ENCODE measurements around the gene KBTBD7. TPM values are rescaled to one million over a fixed set of nuclear protein-coding genes. Genes with fewer than 3 reads are reported as not detected.

The KBTBD7 gene
- total and polyA plus RNA-seq, 9 of the 15 experiments (the other 6 are each of a cell fraction or from before 2014, with no cell fraction given) = 1.8 to 4.4 (median 3.3) TPM

DNA sequence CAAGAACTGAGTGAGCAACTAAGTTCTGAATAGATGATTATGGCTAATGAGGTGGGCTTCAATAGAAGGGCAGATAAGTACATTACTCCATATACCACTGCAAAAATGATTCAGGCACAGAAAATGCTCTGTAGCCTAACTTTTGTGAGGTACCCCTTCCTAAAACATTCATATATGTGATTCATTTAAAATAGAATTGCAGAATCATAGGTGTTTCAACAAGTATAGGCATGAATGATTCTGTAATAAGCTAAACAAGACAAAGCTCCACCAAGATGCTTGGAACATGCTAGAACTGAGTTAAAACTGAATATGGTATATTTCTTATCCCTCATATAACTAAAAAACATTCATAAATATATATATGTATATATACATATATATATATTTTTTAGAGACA is 12.1 kb downstream of the KBTBD7 start (continued):
- TF ChIP-seq ZNF232 (CRISPR knock-in tag; IDR thresholded peaks at IDR 0.05) (no peak), EGR1 (conservative IDR thresholded peaks at IDR 0.05) (no peak)

DNA sequence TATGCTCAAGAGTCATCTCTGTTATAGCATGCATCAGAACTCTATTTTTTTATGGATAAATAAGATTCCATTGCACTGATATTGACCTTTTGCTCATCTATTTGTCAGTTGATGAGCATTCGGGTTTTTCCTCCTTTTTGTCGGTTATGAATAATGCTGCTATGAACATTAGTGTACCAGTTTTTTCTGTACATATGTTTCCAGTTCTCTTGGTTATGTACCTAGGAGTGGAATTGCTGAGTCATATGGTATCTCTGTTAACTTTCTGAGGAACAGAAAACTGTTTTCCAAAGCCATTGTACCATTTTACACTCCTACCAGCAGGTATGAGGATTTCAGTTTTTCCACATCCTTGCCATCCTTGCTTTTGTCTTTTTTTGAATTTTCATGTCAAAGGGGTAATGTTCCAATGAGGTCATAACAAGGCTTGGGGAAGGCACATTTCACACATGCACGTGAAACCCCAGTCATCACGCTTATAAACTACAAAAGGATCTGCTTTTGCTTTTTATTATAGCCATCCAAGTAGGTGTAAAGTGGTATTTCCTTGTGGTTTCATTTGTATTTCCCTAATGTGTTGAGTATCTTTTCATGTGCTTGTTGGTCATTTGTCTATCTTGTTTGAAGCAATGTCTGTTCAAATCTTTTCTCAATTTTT is 14.6 kb downstream of the KBTBD7 start:
- intact Hi-C loops (cut with micrococcal nuclease) = no loop called here
- Histone ChIP-seq H4K20me1 (replicated peaks; ENCODE audit: control insufficient read depth, insufficient read depth, low read length) (no peaks in the 10 kb centered on the region), H3K27me3 (ENCODE audit: control insufficient read depth in 2 of 2, insufficient read depth in 2 of 2, low read length in 2 of 2) (no peaks in the 10 kb centered on the region), H3K9ac (ENCODE audit: insufficient read depth in 1 of 2, low read depth in 2 of 2, low read length in 2 of 2) (no peak overlapping the region), H3K9me1 (ENCODE audit: control insufficient read depth, insufficient read depth, low read length) (no peaks in the 10 kb centered on the region), H3K4me1 (replicated peaks in 1 of 2; ENCODE audit: control insufficient read depth in 2 of 2, insufficient read depth in 2 of 2, low read length in 2 of 2) (peaks cover 0 to 4% of the 10 kb centered on the region in 2 experiments; a peak in 1 of 5 replicates), H3K4me3 (no peak overlapping the region), H3K79me2 (ENCODE audit: control insufficient read depth, insufficient read depth, low read length) (no peaks in the 10 kb centered on the region), H3K36me3 (ENCODE audit: control insufficient read depth, insufficient read depth, low read length) (no peaks in the 10 kb centered on the region), H3K4me2 (ENCODE audit: insufficient read depth, low read length) (no peak overlapping the region), H3K9me3 (replicated peaks; ENCODE audit: control insufficient read depth, insufficient read depth, low read depth, low read length) (no peaks in the 10 kb centered on the region; the same call in 1 of the 2 replicates), H2AFZ (ENCODE audit: low read depth, low read length) (peak overlapping the region; percentile 71), H3K27ac (ENCODE audit: extremely low read depth, low read depth, low read length) (peak overlapping the region; percentile 40; the same call in 1 of the 3 replicates)
- 32% methylated on average over 4 of the region's 4 CpGs for WGBS (ENCODE audit: insufficient coverage, low coverage, missing lambda C conversion rate)
- ChIA-PET POLR2A (interaction anchor here (0.9 kb wide), 1 partner anchor 98 kb away, joined by 3 read pairs; no protein-coding TSS in a partner anchor), CTCF (ENCODE audit: low intra/inter-chr PET ratio) (no interaction called here)
- in situ Hi-C loops (cut with MboI) = no loop called here
- FAIRE-seq (peak; percentile 69), DNase-seq (ENCODE audit: extremely low read depth in 1 of 4, low spot score in 3 of 4) (peak in 1 of 4 experiments; percentile 17), ATAC-seq (peak; percentile 59; the same call in 2 of the 3 replicates)
- no TSS peak for BruUV-seq (replicated peaks)
- TF ChIP-seq NFE2 (IDR thresholded peaks at IDR 0.05; ENCODE audit: low read depth) (peak; percentile 87), ZNF316 (IDR thresholded peaks at IDR 0.05) (peak; percentile 94), STAG1 (CRISPR knock-in tag; IDR thresholded peaks at IDR 0.05; ENCODE audit: borderline replicate concordance) (no peak), MIER1 (IDR thresholded peaks at IDR 0.05; ENCODE audit: low read depth) (no peak), HLTF (IDR thresholded peaks at IDR 0.05) (no peak), PHF8 (IDR thresholded peaks at IDR 0.05; ENCODE audit: borderline replicate concordance, low read length) (no peak), BACH1 (tag; IDR thresholded peaks at IDR 0.05) (peak; percentile 43; the same call in 1 of the 2 replicates), C11orf30 (IDR thresholded peaks at IDR 0.05; ENCODE audit: low read depth) (peak; percentile 93), NELFE (IDR thresholded peaks at IDR 0.05; ENCODE audit: insufficient read depth, insufficient read length) (no peak), CBX5 (IDR thresholded peaks at IDR 0.05; ENCODE audit: borderline replicate concordance, low read depth) (no peak), NFE2L1 (tag; IDR thresholded peaks at IDR 0.05; ENCODE audit: borderline replicate concordance, low read depth) (peak; percentile 80; the same call in 1 of the 2 replicates), KDM1A (IDR thresholded peaks at IDR 0.05) (no peak), ZNF174 (CRISPR knock-in tag; IDR thresholded peaks at IDR 0.05) (no peak), PURB (CRISPR knock-in tag; IDR thresholded peaks at IDR 0.05; ENCODE audit: low read depth) (no peak), FOXP1 (CRISPR knock-in tag; IDR thresholded peaks at IDR 0.05) (no peak)
- TF ChIP-seq, protein P1, sequence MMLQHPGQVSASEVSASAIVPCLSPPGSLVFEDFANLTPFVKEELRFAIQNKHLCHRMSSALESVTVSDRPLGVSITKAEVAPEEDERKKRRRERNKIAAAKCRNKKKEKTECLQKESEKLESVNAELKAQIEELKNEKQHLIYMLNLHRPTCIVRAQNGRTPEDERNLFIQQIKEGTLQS (IDR thresholded peaks at IDR 0.05) = 0 out of 2 replicates have a peak, but pooled peaks have one; percentile 16
- TF ChIP-seq, protein P1 (CRISPR knock-in tag; conservative IDR thresholded peaks at IDR 0.05) = no peak
- TF ChIP-seq, protein P2, sequence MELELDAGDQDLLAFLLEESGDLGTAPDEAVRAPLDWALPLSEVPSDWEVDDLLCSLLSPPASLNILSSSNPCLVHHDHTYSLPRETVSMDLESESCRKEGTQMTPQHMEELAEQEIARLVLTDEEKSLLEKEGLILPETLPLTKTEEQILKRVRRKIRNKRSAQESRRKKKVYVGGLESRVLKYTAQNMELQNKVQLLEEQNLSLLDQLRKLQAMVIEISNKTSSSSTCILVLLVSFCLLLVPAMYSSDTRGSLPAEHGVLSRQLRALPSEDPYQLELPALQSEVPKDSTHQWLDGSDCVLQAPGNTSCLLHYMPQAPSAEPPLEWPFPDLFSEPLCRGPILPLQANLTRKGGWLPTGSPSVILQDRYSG (tag; conservative IDR thresholded peaks at IDR 0.05; ENCODE audit: low read depth) = no peak
- TF ChIP-seq, protein P3, sequence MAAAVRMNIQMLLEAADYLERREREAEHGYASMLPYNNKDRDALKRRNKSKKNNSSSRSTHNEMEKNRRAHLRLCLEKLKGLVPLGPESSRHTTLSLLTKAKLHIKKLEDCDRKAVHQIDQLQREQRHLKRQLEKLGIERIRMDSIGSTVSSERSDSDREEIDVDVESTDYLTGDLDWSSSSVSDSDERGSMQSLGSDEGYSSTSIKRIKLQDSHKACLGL (CRISPR knock-in tag; IDR thresholded peaks at IDR 0.05; ENCODE audit: borderline replicate concordance, poor library complexity, severe bottlenecking) = no peak
